ENCODE measurements around the gene ISG15. TPM values are rescaled to one million over a fixed set of nuclear protein-coding genes. Genes with fewer than 3 reads are reported as not detected.

ISG15 gene
- total and polyA plus RNA-seq, 4 experiments from 2014 or later, result 31.6 to 309 (median 123) TPM

DNA sequence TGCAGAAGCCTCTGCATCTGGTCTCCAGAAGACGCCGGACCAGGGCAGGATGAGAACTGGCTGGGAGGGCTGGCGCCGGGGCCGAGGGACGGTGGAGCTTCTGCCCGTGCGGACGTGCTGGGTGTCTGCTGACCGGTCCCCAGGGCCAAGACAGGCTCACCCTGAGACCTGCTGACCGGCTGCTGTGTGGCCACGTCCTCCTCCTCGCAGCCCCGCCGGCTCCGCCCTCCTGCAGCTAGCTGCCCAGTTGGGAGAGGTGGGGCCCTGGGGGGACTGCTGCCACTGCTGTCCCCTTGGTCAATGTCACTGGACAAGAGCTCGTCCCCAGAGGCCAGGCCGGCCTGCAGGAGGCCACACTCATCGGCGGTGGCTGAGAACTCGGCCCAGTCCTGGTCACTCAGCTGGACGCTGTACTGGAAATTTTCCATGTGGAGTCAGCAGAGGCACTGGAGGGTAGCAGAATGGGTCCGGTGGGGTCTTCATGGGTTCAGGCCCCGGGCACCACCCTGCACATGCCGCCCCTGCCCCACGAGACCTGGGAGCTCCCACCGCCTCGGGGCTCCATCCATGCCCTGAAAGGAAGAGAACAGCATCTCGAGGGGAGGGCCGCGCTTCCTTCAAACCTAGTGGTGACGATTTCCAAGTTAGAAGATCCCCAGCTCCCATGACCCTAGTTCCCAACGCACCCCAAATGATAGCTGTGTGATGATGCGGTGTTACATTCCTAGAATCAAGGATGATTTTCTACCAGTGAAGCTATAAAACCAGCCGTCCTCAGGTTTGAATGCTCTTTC, 32.5 kb upstream of the ISG15 start:
- no peak overlapping the region for H3K4me3 ChIP-seq (ENCODE audit: low read length in 2 of 2)
- CTCF ChIA-PET (ENCODE audit: partially characterized antibody), result interaction anchor here (1.0 to 1.9 kb wide), 3 partner anchors 11 to 76 kb away, joined by 3 to 10 read pairs (median 6); no protein-coding TSS in a partner anchor
- no peaks in the 10 kb centered on the region for H3K9me3 ChIP-seq (ENCODE audit: control insufficient read depth in 1 of 2, low read length in 2 of 2)
- H3K27ac ChIP-seq (ENCODE audit: low read depth, low read length), result no peak overlapping the region
- H3K27me3 ChIP-seq (ENCODE audit: insufficient read depth, low read length), result no peaks in the 10 kb centered on the region
- intact Hi-C loops (cut with micrococcal nuclease), result loop anchor here (5.0 kb wide), 1 partner anchor 312 kb away; no protein-coding TSS in a partner anchor
- H3K4me1 Mint-ChIP-seq, result peaks cover under 1 to 9% (median 1%) of the 10 kb centered on the region in 4 donors
- H3K36me3 Mint-ChIP-seq, result no peaks in the 10 kb centered on the region
- no peak overlapping the region for H3K27ac Mint-ChIP-seq
- H3K4me3 Mint-ChIP-seq, result no peak overlapping the region
- no peaks in the 10 kb centered on the region for H3K9me3 Mint-ChIP-seq
- H3K36me3 ChIP-seq (ENCODE audit: insufficient read depth, low read length), result no peaks in the 10 kb centered on the region
- POLR2A ChIA-PET (ENCODE audit: partially characterized antibody), result no interaction called here
- H3K27me3 Mint-ChIP-seq, result peaks cover 14 to 20% of the 10 kb centered on the region in 2 donors
- H3K4me1 ChIP-seq (ENCODE audit: insufficient read depth, low read length), result peaks cover 6% of the 10 kb centered on the region
- DNase-seq, result no peak

DNA sequence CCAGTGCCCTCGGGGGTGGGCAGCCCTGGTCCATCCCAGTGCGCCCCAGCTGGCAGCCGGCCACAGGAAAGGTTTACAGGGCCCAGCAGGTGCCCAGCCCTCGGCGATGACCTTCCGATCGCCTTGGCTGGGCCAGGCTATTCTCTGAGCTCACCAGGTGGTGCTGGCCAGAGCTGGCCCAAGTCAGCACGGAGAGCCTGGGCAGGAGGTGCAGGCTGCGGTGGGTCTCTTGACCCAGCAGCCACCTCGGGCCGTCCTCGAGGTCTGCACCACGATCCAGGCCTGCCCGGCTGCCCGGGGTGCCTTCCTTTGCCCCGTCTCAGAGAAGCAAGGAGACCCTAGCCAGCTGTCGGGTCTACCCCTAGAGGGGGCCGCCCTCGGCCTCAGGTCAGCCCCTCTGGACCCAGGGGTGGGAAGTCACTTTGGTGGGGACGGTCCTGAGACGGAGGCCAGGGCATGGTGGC, 31.8 kb upstream of the ISG15 start:
- POLR2A ChIA-PET (ENCODE audit: partially characterized antibody), result no interaction called here
- H3K27ac ChIP-seq (ENCODE audit: low read depth, low read length), result no peak overlapping the region
- no peak for DNase-seq
- no peaks in the 10 kb centered on the region for H3K36me3 ChIP-seq (ENCODE audit: insufficient read depth, low read length)
- Mint-ChIP-seq H3K4me1 (peaks cover 0 to 5% (median 0%) of the 10 kb centered on the region in 4 donors), H3K27me3 (peaks cover 15 to 23% of the 10 kb centered on the region in 2 donors), H3K36me3 (no peaks in the 10 kb centered on the region), H3K9me3 (no peaks in the 10 kb centered on the region), H3K27ac (no peak overlapping the region), H3K4me3 (no peak overlapping the region)
- intact Hi-C loops (cut with micrococcal nuclease), result loop anchor here (5.0 kb wide), 1 partner anchor 311 kb away; no protein-coding TSS in a partner anchor
- H3K4me3 ChIP-seq (ENCODE audit: low read length in 2 of 2), result no peak overlapping the region
- CTCF ChIA-PET (ENCODE audit: partially characterized antibody), result interaction anchor here (1.0 to 4.7 kb wide), 4 partner anchors 11 to 83 kb away, joined by 3 to 65 read pairs (median 8); no protein-coding TSS in a partner anchor
- no peaks in the 10 kb centered on the region for H3K27me3 ChIP-seq (ENCODE audit: insufficient read depth, low read length)
- H3K4me1 ChIP-seq (ENCODE audit: insufficient read depth, low read length), result no peaks in the 10 kb centered on the region
- H3K9me3 ChIP-seq (ENCODE audit: control insufficient read depth in 1 of 2, low read length in 2 of 2), result no peaks in the 10 kb centered on the region

DNA sequence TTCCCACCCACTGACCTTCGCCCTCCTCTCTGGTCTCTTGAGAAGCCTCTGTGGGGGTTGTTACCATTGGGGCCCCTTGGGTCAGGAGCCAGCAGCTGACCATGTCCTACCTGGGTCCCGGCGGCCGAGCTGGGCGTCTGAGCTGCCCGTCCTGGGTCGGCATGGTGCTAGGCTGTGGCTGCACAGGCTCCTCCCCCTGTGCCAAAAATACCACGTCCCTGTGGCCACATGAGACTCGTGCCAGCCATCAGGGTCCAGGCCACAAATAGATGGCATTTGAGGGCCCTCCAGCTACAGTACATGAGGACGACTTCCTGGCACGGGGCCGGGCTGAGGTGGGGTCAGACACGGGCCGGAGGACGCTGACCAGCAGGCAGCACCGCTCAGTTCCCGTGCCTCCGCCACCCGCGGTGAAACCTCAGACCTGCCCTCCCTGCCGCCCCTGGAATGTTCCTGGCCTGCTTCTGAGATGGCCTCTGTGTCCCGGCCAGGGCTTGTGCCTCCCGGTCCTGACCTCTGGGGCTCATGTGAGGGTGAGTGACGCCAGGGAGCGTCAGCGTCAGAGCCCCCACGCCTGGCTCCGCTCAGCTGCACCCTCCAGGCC, 31.2 kb upstream of the ISG15 start, which contains the start of gene PERM1:
PERM1 (minus strand) TSS at position 139 of the 604 bp plus-strand sequence. CDS start 1,064 bp downstream, outside the sequence.
- Histone ChIP-seq H3K4me1 (ENCODE audit: insufficient read depth, low read length) (no peaks in the 10 kb centered on the region), H3K9me3 (ENCODE audit: control insufficient read depth in 1 of 2, low read length in 2 of 2) (no peaks in the 10 kb centered on the region), H3K27me3 (ENCODE audit: insufficient read depth, low read length) (no peaks in the 10 kb centered on the region), H3K36me3 (ENCODE audit: insufficient read depth, low read length) (no peaks in the 10 kb centered on the region), H3K4me3 (ENCODE audit: low read length in 2 of 2) (no peak within 1 kb of the TSS), H3K27ac (ENCODE audit: low read depth, low read length) (no peak within 1 kb of the TSS)
- H3K36me3 Mint-ChIP-seq, result no peaks in the 10 kb centered on the region
- H3K4me1 Mint-ChIP-seq, result peaks cover 0 to 5% (median 0%) of the 10 kb centered on the region in 4 donors
- intact Hi-C loops (cut with micrococcal nuclease), result loop anchor here (5.0 kb wide), 1 partner anchor 310 kb away; no protein-coding TSS in a partner anchor
- H3K9me3 Mint-ChIP-seq, result no peaks in the 10 kb centered on the region
- no peak for DNase-seq
- no peak within 1 kb of the TSS for H3K4me3 Mint-ChIP-seq
- H3K27ac Mint-ChIP-seq, result no peak within 1 kb of the TSS
- POLR2A ChIA-PET (ENCODE audit: partially characterized antibody), result interaction anchor here (1.0 kb wide), 1 partner anchor 77 kb away, joined by 4 read pairs; no protein-coding TSS in a partner anchor
- peaks cover 15 to 24% of the 10 kb centered on the region in 2 donors for H3K27me3 Mint-ChIP-seq
- CTCF ChIA-PET (ENCODE audit: partially characterized antibody), result interaction anchor here (1.7 to 4.7 kb wide), 3 partner anchors 10 to 140 kb away, joined by 3 to 65 read pairs (median 10); no protein-coding TSS in a partner anchor

DNA sequence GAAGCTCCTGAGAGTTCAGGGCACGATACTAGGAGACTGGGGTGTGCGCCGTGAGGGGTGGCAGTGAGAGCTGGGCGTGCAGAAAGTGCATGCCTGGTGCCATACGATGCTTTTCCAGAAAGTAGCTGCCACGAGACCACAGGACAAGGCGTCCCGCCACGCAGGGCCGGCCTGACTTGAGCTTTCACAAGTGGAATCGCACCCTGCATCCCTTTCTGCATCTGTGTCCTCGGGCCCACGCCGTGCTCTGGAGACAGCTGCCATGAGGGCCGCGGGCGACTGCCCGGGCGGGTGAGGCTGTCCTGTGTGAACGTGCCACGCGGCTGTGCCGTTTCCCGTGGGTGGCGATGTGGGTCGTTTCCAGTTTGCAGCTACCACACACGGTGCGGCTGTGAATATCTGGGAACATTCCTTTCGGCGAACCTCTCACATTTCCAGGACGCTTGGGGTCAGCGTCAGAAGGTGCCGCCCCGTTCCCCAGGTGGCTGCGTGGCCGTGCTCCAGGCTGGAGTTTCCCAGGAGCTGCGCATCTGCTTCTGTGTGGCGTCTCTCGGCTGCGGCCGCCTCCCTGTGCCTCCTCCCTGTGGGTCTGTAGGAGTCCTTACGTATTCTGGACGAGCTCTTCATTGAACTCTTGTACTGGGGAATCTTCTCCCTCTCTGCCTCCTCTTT, 30.4 kb upstream of the ISG15 start:
- H3K27ac Mint-ChIP-seq, result no peak overlapping the region
- Histone ChIP-seq H3K27me3 (ENCODE audit: insufficient read depth, low read length) (no peaks in the 10 kb centered on the region), H3K4me3 (ENCODE audit: low read length in 2 of 2) (no peak overlapping the region), H3K27ac (ENCODE audit: low read depth, low read length) (no peak overlapping the region), H3K4me1 (ENCODE audit: insufficient read depth, low read length) (no peaks in the 10 kb centered on the region), H3K9me3 (ENCODE audit: control insufficient read depth in 1 of 2, low read length in 2 of 2) (no peaks in the 10 kb centered on the region), H3K36me3 (ENCODE audit: insufficient read depth, low read length) (no peaks in the 10 kb centered on the region)
- no peak for DNase-seq
- H3K9me3 Mint-ChIP-seq, result no peaks in the 10 kb centered on the region
- H3K4me1 Mint-ChIP-seq, result peaks cover 0 to 5% (median 0%) of the 10 kb centered on the region in 4 donors
- no peak overlapping the region for H3K4me3 Mint-ChIP-seq
- POLR2A ChIA-PET (ENCODE audit: partially characterized antibody), result interaction anchor here (1.0 kb wide), 1 partner anchor 78 kb away, joined by 4 read pairs; no protein-coding TSS in a partner anchor
- CTCF ChIA-PET (ENCODE audit: partially characterized antibody), result interaction anchor here (1.2 to 4.7 kb wide), 5 partner anchors 10 to 140 kb away, joined by 3 to 65 read pairs (median 8); no protein-coding TSS in a partner anchor
- H3K27me3 Mint-ChIP-seq, result peaks cover 15 to 26% of the 10 kb centered on the region in 2 donors
- H3K36me3 Mint-ChIP-seq, result no peaks in the 10 kb centered on the region
- intact Hi-C loops (cut with micrococcal nuclease), result loop anchor here (5.0 kb wide), 1 partner anchor 309 kb away; no protein-coding TSS in a partner anchor

DNA sequence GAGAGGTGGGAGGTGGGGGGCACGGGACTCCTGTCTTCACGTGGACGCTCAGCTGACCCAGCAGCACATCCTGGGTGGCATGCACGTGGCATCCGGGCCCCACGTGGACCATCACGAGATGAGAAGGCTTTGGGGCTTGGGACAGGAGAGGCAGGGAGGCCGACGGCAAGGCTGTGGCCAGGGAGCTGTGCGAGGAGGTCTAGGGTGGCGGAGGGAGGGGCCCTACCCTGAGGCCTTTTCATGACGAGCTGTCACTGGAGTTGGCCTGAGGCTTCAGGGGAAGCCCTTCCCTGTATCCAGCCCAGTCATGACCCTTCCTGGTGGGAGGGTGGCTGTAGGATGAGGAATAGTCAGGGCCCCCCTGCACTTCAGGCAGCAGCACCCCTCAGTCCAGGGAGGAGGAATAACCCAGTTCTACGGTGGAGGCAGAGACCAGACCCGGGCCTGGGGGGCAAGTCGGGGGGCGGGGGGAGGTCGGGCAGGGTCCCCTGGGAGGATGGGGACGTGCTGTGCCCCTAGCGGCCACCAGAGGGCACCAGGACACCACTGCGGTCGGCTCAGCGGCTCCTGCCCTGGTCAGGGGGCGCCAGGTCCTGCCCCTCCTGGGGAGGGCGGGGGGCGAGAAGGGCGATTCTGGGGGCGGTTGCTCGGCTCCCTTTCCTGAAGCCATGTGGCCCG, 29.4 kb upstream of the ISG15 start:
- intact Hi-C loops (cut with micrococcal nuclease), result loop anchor here (1.0 to 5.0 kb wide), 2 partner anchors 79 to 308 kb away; no protein-coding TSS in a partner anchor
- H3K9me3 ChIP-seq (ENCODE audit: control insufficient read depth in 1 of 2, low read length in 2 of 2), result no peaks in the 10 kb centered on the region
- H3K36me3 ChIP-seq (ENCODE audit: insufficient read depth, low read length), result no peaks in the 10 kb centered on the region
- no peaks in the 10 kb centered on the region for H3K36me3 Mint-ChIP-seq
- no peaks in the 10 kb centered on the region for H3K4me1 ChIP-seq (ENCODE audit: insufficient read depth, low read length)
- H3K4me1 Mint-ChIP-seq, result no peaks in the 10 kb centered on the region
- peak in 4 of 5 donors; percentile 40 to 63 (median 47) for DNase-seq
- ChIA-PET CTCF (ENCODE audit: partially characterized antibody) (interaction anchor here (0.7 to 4.7 kb wide), 17 partner anchors 9 to 309 kb away, joined by 3 to 65 read pairs (median 4); partner anchors contain the start of gene ISG15), POLR2A (ENCODE audit: partially characterized antibody) (no interaction called here)
- no peaks in the 10 kb centered on the region for H3K9me3 Mint-ChIP-seq
- no peak overlapping the region for H3K4me3 Mint-ChIP-seq
- peaks cover 18 to 27% of the 10 kb centered on the region in 2 donors for H3K27me3 Mint-ChIP-seq
- no peaks in the 10 kb centered on the region for H3K27me3 ChIP-seq (ENCODE audit: insufficient read depth, low read length)
- no peak overlapping the region for H3K27ac ChIP-seq (ENCODE audit: low read depth, low read length)
- no peak overlapping the region for H3K4me3 ChIP-seq (ENCODE audit: low read length in 2 of 2)
- no peak overlapping the region for H3K27ac Mint-ChIP-seq

DNA sequence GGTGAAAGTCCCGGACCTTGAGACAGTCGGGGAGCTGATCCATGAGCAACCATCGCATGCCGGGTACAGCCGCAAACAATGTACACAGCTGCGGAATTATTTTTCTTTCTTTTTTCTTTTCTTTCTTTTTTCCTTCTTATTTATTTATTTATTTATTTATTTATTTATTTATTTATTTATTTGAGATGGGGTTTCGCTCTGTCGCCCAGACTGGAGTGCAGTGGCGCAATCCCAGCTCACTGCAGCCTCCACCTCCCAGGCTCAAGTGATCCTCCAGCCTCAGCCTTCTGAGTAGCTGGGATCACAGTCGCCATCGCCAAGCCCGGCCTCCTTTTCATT, 28.9 kb upstream of the ISG15 start:
- Mint-ChIP-seq H3K4me1 (no peaks in the 10 kb centered on the region), H3K36me3 (no peaks in the 10 kb centered on the region), H3K4me3 (no peak overlapping the region), H3K27me3 (peaks cover 19 to 27% of the 10 kb centered on the region in 2 donors), H3K27ac (no peak overlapping the region), H3K9me3 (no peaks in the 10 kb centered on the region)
- H3K36me3 ChIP-seq (ENCODE audit: insufficient read depth, low read length), result no peaks in the 10 kb centered on the region
- H3K4me1 ChIP-seq (ENCODE audit: insufficient read depth, low read length), result no peaks in the 10 kb centered on the region
- peaks cover 2% of the 10 kb centered on the region for H3K27me3 ChIP-seq (ENCODE audit: insufficient read depth, low read length)
- no peaks in the 10 kb centered on the region for H3K9me3 ChIP-seq (ENCODE audit: control insufficient read depth in 1 of 2, low read length in 2 of 2)
- ChIA-PET CTCF (ENCODE audit: partially characterized antibody) (interaction anchor here (0.7 to 4.7 kb wide), 14 partner anchors 9 to 308 kb away, joined by 3 to 65 read pairs (median 4); partner anchors contain the start of gene ISG15), POLR2A (ENCODE audit: partially characterized antibody) (no interaction called here)
- no peak overlapping the region for H3K27ac ChIP-seq (ENCODE audit: low read depth, low read length)
- DNase-seq, result no peak
- no peak overlapping the region for H3K4me3 ChIP-seq (ENCODE audit: low read length in 2 of 2)
- intact Hi-C loops (cut with micrococcal nuclease), result loop anchor here (1.0 to 5.0 kb wide), 2 partner anchors 79 to 308 kb away; no protein-coding TSS in a partner anchor
